B cell (primary cell): ENCODE measurements around the gene NOL4L. TPM values are rescaled to one million over a fixed set of nuclear protein-coding genes. Genes with fewer than 3 reads are reported as not detected.

Experiments
- ATAC-seq: fragments of 200-7000 bp; cut with Tn5 transposase; one replicate; pipeline ENCODE4 v1.10.0; 2021; ENCODE audit warnings: low read depth, mild to moderate bottlenecking, moderate number of reproducible peaks, moderate library complexity
- CTCF ChIA-PET: fragments of 350-600 bp; sonication (Branson Sonifier 250); formaldehyde crosslinking; loops from one replicate; lab custom pipeline; 2021; ENCODE audit warnings: antibody characterized with exemption, inconsistent platforms; lab: Charles Lee
- POLR2A ChIA-PET: fragments of 350-600 bp; sonication (Branson Sonifier 250); formaldehyde crosslinking; loops from one replicate; lab custom pipeline; 2021; ENCODE audit warnings: antibody characterized with exemption; lab: Charles Lee
- DNase-seq: peaks from one replicate; pipeline ENCODE4 v3.0.0; 2013
- H2AFZ ChIP-seq: 2 replicates; pipeline ENCODE4 v1.6.1; 2012; ENCODE audit warnings: mild to moderate bottlenecking, low read depth, low read length; ENCODE audit not compliant: insufficient read depth, poor library complexity, severe bottlenecking
- H3K27ac ChIP-seq, 2 donors: 1 replicate in 1 of 2; 2 replicates in 1 of 2; pipeline ENCODE4 v1.5.1; 2012 to 2013; ENCODE audit warnings: low read length in 2 of 2, mild to moderate bottlenecking in 2 of 2, moderate library complexity in 1 of 2
- H3K27me3 ChIP-seq, 4 experiments: fragments of 200-600 bp in 1 of 4; sonication (generic) in 1 of 4; replicated peaks in 1 of 4; 1 replicate in 2 of 4; 2 replicates in 2 of 4; pipeline versions ENCODE4 v1.6.1 to v1.7.0; 2013 to 2016; ENCODE audit warnings: low read length in 3 of 4, mild to moderate bottlenecking in 2 of 4, mixed read lengths in 1 of 4, moderate library complexity in 1 of 4; ENCODE audit not compliant: insufficient read depth in 4 of 4, control insufficient read depth in 3 of 4; ENCODE audit errors: control extremely low read depth in 1 of 4
- H3K36me3 ChIP-seq, 2 experiments: replicated peaks in 1 of 2; 1 replicate in 1 of 2; 2 replicates in 1 of 2; pipeline versions ENCODE4 v1.6.1 to v1.7.1; 2013; ENCODE audit warnings: low read length in 1 of 2; ENCODE audit not compliant: insufficient read depth in 2 of 2, control insufficient read depth in 1 of 2; ENCODE audit errors: control extremely low read depth in 1 of 2, extremely low read depth in 1 of 2
- H3K4me1 ChIP-seq, 2 donors: fragments of 200-600 bp in 1 of 2; sonication (generic) in 1 of 2; 1 replicate in 1 of 2; 2 replicates in 1 of 2; pipeline versions ENCODE4 v1.5.1 to v1.6.1; 2013 to 2017; ENCODE audit warnings: low read length in 2 of 2; ENCODE audit not compliant: control insufficient read depth in 2 of 2, insufficient read depth in 2 of 2
- H3K4me2 ChIP-seq: replicated peaks from 2 replicates; pipeline ENCODE3; 2012; ENCODE audit warnings: mild to moderate bottlenecking, low read depth, low read length; ENCODE audit not compliant: poor library complexity, severe bottlenecking
- H3K4me3 ChIP-seq, 5 experiments: fragments of 200-600 bp in 1 of 5; sonication (generic) in 1 of 5; 1 replicate in 3 of 5; 2 replicates in 2 of 5; pipeline versions ENCODE4 v1.5.1 to v1.7.0; 2011 to 2016; ENCODE audit warnings: low read length in 4 of 5, mild to moderate bottlenecking in 4 of 5, low read depth in 2 of 5, control low read depth in 1 of 5, moderate library complexity in 1 of 5; ENCODE audit not compliant: insufficient read depth in 1 of 5; ENCODE audit errors: control extremely low read depth in 1 of 5, extremely low read depth in 1 of 5
- H3K79me2 ChIP-seq: fragments of 200-600 bp; sonication (generic); one replicate; pipeline ENCODE4 v1.6.0; 2016; ENCODE audit warnings: low read length; ENCODE audit not compliant: control insufficient read depth, insufficient read depth
- H3K9ac ChIP-seq: fragments of 200-600 bp; sonication (generic); 2 replicates; pipeline ENCODE4 v1.6.1; 2017; ENCODE audit warnings: mild to moderate bottlenecking, low read length, moderate library complexity
- H3K9me3 ChIP-seq, 3 donors: one replicate each; pipeline versions ENCODE4 v1.6.1 to v1.7.1; 2013; ENCODE audit warnings: low read length in 2 of 3; ENCODE audit not compliant: control insufficient read depth in 2 of 3, insufficient read depth in 1 of 3; ENCODE audit errors: control extremely low read depth in 1 of 3
- H4K20me1 ChIP-seq: 2 replicates; pipeline ENCODE4 v1.6.0; 2012; ENCODE audit warnings: mild to moderate bottlenecking, low read length; ENCODE audit not compliant: insufficient read depth, control insufficient read depth, poor library complexity, severe bottlenecking
- H3K27ac Mint-ChIP-seq: one replicate; pipeline ENCODE4 v1.8.0; 2021; ENCODE audit warnings: mixed read lengths
- H3K27me3 Mint-ChIP-seq: one replicate; pipeline ENCODE4 v1.8.0; 2021; ENCODE audit warnings: mixed read lengths
- H3K4me1 Mint-ChIP-seq: one replicate; pipeline ENCODE4 v1.8.0; 2021; ENCODE audit warnings: mixed read lengths
- H3K4me3 Mint-ChIP-seq: one replicate; pipeline ENCODE4 v1.8.0; 2021; ENCODE audit warnings: mixed read lengths
- H3K9me3 Mint-ChIP-seq: one replicate; pipeline ENCODE4 v1.8.0; 2022; ENCODE audit warnings: mixed read lengths; ENCODE audit not compliant: insufficient read depth
- EZH2 ChIP-seq: IDR thresholded peaks from 2 replicates; pipeline ENCODE4 v1.6.1; 2012; ENCODE audit warnings: borderline replicate concordance, low read depth, mild to moderate bottlenecking, moderate library complexity, low read length; ENCODE audit not compliant: insufficient read depth, poor library complexity, severe bottlenecking
- WGBS: methylation state at CpG from one replicate; pipeline ENCODE4 v1.1.5; 2013; ENCODE audit warnings: missing lambda C conversion rate; ENCODE audit not compliant: insufficient coverage; 5-methylcytosine and 5-hydroxymethylcytosine counted together
- intact Hi-C: fragments of 100-400 bp; cut with micrococcal nuclease; formaldehyde crosslinking; loops from one replicate; pipeline ENCODE4 v1.10.0; 2022
- polyA plus RNA-seq: library from polyadenylated mRNA; depleted of rRNA; stranded (reverse); fragments of >200 nt; gene quantifications from 2 replicates; pipeline ENCODE4 v1.2.3, GENCODE V29; 2012
- total RNA-seq, 2 donors: library from RNA; stranded (reverse); fragments of 120-200 nt in 1 of 2; gene quantifications; 1 replicate in 1 of 2; 2 replicates in 1 of 2; pipeline versions ENCODE4 v1.2.3 to v1.2.4, GENCODE V29; 2013 to 2022
- TF ChIP-seq, protein P1 (sequence below): fragments of 200-600 bp; IDR thresholded peaks from one replicate; pipeline ENCODE4 v1.8.0; 2022; ENCODE audit warnings: antibody characterized with exemption, mild to moderate bottlenecking

The NOL4L gene
- total and polyA plus RNA-seq, 2 donors (not counting 1 experiment from before 2014, with no cell fraction given), result 6.5 to 7.9 TPM

- TF ChIP-seq EZH2, result no peak
- TF ChIP-seq, protein P1, sequence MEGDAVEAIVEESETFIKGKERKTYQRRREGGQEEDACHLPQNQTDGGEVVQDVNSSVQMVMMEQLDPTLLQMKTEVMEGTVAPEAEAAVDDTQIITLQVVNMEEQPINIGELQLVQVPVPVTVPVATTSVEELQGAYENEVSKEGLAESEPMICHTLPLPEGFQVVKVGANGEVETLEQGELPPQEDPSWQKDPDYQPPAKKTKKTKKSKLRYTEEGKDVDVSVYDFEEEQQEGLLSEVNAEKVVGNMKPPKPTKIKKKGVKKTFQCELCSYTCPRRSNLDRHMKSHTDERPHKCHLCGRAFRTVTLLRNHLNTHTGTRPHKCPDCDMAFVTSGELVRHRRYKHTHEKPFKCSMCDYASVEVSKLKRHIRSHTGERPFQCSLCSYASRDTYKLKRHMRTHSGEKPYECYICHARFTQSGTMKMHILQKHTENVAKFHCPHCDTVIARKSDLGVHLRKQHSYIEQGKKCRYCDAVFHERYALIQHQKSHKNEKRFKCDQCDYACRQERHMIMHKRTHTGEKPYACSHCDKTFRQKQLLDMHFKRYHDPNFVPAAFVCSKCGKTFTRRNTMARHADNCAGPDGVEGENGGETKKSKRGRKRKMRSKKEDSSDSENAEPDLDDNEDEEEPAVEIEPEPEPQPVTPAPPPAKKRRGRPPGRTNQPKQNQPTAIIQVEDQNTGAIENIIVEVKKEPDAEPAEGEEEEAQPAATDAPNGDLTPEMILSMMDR, result no peak
- DNase-seq, result no peak
- no peak overlapping the region for H3K9ac ChIP-seq
- no peak for ATAC-seq
- no peak overlapping the region for H3K4me2 ChIP-seq
- H3K4me3 ChIP-seq, result no peak overlapping the region
- intact Hi-C loops, result no loop called here
- H3K4me1 ChIP-seq, result peaks cover 0 to 13% of the 10 kb centered on the region in 2 donors
- no peak overlapping the region for H3K27ac ChIP-seq
- 89% methylated on average over 5 of the region's 5 CpGs for WGBS
- peaks cover 0 to 14% (median 0%) of the 10 kb centered on the region in 4 experiments for H3K27me3 ChIP-seq
- no peak overlapping the region for H3K27ac Mint-ChIP-seq
- ChIA-PET CTCF (interaction anchor here (0.5 kb wide), 1 partner anchor 12 kb away, joined by 3 read pairs; no protein-coding TSS in a partner anchor), POLR2A (no interaction called here)
- no peaks in the 10 kb centered on the region for H3K79me2 ChIP-seq
- H3K9me3 ChIP-seq, result peaks cover 0 to 7% (median 0%) of the 10 kb centered on the region in 3 donors
- H3K36me3 ChIP-seq, result no peaks in the 10 kb centered on the region
- H2AFZ ChIP-seq, result no peak overlapping the region
- peaks cover 15% of the 10 kb centered on the region for H3K4me1 Mint-ChIP-seq
- H3K4me3 Mint-ChIP-seq, result no peak overlapping the region
- H3K27me3 Mint-ChIP-seq, result peaks cover 26% of the 10 kb centered on the region
- H3K9me3 Mint-ChIP-seq, result no peaks in the 10 kb centered on the region
- no peaks in the 10 kb centered on the region for H4K20me1 ChIP-seq
Measured at GRCh38 chr20:32608664-32609015, 23.5 kb upstream of the NOL4L start.

DNA sequence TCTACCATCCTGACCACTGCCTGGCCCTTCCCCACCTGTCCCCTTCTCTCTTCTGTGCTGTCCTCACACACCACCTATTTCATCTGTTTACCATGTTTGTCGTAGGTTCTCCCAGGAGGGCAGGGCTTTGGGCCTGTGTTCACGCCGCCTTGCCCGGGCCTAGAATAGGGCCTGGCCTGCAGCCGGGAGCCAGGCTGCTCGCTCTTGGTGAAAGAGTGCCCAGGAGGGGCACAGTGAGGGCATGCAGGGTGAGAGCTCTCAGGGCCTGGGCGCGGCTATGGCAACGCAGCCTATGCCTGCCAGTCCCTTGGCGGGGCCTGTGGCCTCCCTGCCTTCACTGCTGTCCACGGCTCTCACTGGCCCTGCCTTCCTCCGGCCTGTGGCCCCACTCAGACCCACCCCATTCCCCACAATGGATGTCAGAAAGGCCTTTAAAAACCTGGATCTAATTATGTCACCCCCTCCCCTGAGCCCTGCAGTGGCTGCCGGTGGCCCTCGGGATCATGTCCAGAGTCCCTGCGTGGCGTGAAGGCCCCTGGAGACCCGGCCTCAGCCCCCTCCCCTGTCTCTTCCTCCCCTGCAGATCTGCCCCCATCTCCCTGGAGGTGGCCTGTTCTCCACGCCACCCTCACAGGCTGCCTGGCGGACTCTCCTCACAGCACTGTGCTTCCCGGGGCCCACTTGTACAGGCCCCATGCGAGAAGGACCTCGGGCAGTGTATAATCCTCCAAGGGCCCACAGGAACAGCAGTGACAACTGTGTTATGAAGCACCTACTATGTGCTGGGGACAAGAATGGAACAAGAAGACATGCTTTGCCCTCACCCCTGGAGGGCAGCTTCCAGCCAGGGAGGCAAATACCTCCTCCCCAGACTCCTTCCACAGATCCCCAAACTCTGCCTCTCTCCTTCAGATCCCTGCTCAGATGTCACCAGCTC, 22.9 kb upstream of the NOL4L start:
- 94% methylated on average over 20 of the region's 22 CpGs for WGBS
- peaks cover 0 to 5% (median 0%) of the 10 kb centered on the region in 3 donors for H3K9me3 ChIP-seq
- Mint-ChIP-seq H3K27ac (no peak overlapping the region), H3K9me3 (no peaks in the 10 kb centered on the region), H3K4me3 (no peak overlapping the region), H3K4me1 (peaks cover 19% of the 10 kb centered on the region), H3K27me3 (peaks cover 19% of the 10 kb centered on the region)
- DNase-seq, result no peak
- H3K27me3 ChIP-seq, result peaks cover 0 to 12% (median 0%) of the 10 kb centered on the region in 4 experiments
- no peak overlapping the region for H3K9ac ChIP-seq
- H2AFZ ChIP-seq, result no peak overlapping the region
- H3K36me3 ChIP-seq, result no peaks in the 10 kb centered on the region
- peaks cover 5 to 20% of the 10 kb centered on the region in 2 donors for H3K4me1 ChIP-seq
- intact Hi-C loops, result no loop called here
- TF ChIP-seq EZH2, result no peak
- TF ChIP-seq, protein P1, result no peak
- H3K79me2 ChIP-seq, result no peaks in the 10 kb centered on the region
- ATAC-seq, result no peak
- H3K4me3 ChIP-seq, result no peak overlapping the region
- CTCF ChIA-PET, result no interaction called here
- H4K20me1 ChIP-seq, result no peaks in the 10 kb centered on the region
- POLR2A ChIA-PET, result no interaction called here
- no peak overlapping the region for H3K27ac ChIP-seq
- H3K4me2 ChIP-seq, result no peak overlapping the region
